ENCODE data around the gene PRRT4.

PRRT4 gene

GRCh38 chr7:128361411-128362379 lies at the start of gene PRRT4:
Gene PRRT4, minus strand, starts transcription at chr7:128361690.
- DNase-seq (ENCODE audit: low read depth in 2 of 3, low spot score in 2 of 3): no peak

- no peak for DNase-seq (ENCODE audit: low read depth in 2 of 3, low spot score in 2 of 3)
Measured at GRCh38 chr7:128410451-128410753, 48.9 kb upstream of the PRRT4 start.

GRCh38 chr7:128409596-128410450 lies 48.3 kb upstream of the PRRT4 start, which contains the start of gene IMPDH1:
Gene IMPDH1, minus strand, starts transcription at chr7:128409982. Its CDS starts 81 bp downstream, at chr7:128409901.
- peak; percentile 74 to 92 (median 80) for DNase-seq (ENCODE audit: low read depth in 2 of 3, low spot score in 2 of 3)

GRCh38 chr7:128408709-128409595 lies 47.5 kb upstream of the PRRT4 start:
- DNase-seq (ENCODE audit: low read depth in 2 of 3, low spot score in 2 of 3): no peak

- no peak for DNase-seq (ENCODE audit: low read depth in 2 of 3, low spot score in 2 of 3)
Measured at GRCh38 chr7:128407751-128408708, 46.5 kb upstream of the PRRT4 start.

GRCh38 chr7:128407233-128407589 lies 45.7 kb upstream of the PRRT4 start:
- DNase-seq (ENCODE audit: low read depth in 2 of 3, low spot score in 2 of 3): no peak

- DNase-seq (ENCODE audit: low read depth in 2 of 3, low spot score in 2 of 3): no peak
Measured at GRCh38 chr7:128406314-128407232, 45.1 kb upstream of the PRRT4 start.

GRCh38 chr7:128405471-128406313 lies 44.2 kb upstream of the PRRT4 start:
- DNase-seq (ENCODE audit: low read depth in 2 of 3, low spot score in 2 of 3): peak in 1 of 3 experiments; percentile 36

- no peak for DNase-seq (ENCODE audit: low read depth in 2 of 3, low spot score in 2 of 3)
Measured at GRCh38 chr7:128404886-128405470, 43.5 kb upstream of the PRRT4 start.

GRCh38 chr7:128404143-128404681 lies 42.7 kb upstream of the PRRT4 start:
- DNase-seq (ENCODE audit: low read depth in 2 of 3, low spot score in 2 of 3): no peak

GRCh38 chr7:128403676-128404075 lies 42.2 kb upstream of the PRRT4 start:
- no peak for DNase-seq (ENCODE audit: low read depth in 2 of 3, low spot score in 2 of 3)

- DNase-seq (ENCODE audit: low read depth in 2 of 3, low spot score in 2 of 3): no peak
Measured at GRCh38 chr7:128402356-128402755, 40.9 kb upstream of the PRRT4 start.

GRCh38 chr7:128400566-128400965 lies 39.1 kb upstream of the PRRT4 start:
- no peak for DNase-seq (ENCODE audit: low read depth in 2 of 3, low spot score in 2 of 3)

- no peak for DNase-seq (ENCODE audit: low read depth in 2 of 3, low spot score in 2 of 3)
Measured at GRCh38 chr7:128399991-128400390, 38.5 kb upstream of the PRRT4 start.

- DNase-seq (ENCODE audit: low read depth in 2 of 3, low spot score in 2 of 3): no peak
Measured at GRCh38 chr7:128398841-128399135, 37.3 kb upstream of the PRRT4 start.

- DNase-seq (ENCODE audit: low read depth in 2 of 3, low spot score in 2 of 3): no peak
Measured at GRCh38 chr7:128398016-128398840, 36.7 kb upstream of the PRRT4 start.

GRCh38 chr7:128396357-128396756 lies 34.9 kb upstream of the PRRT4 start:
- DNase-seq (ENCODE audit: low read depth in 2 of 3, low spot score in 2 of 3): no peak

Data from activated CD8-positive, alpha-beta memory T cell treated with anti-CD3 and anti-CD28 coated beads for 48 hours (primary cell).